Activated T-cell treated with anti-CD3 and anti-CD28 coated beads, Interleukin-2, amount 50 U/mL, for 72 hours (primary cell): ENCODE measurements around the gene SINHCAF. TPM values are rescaled to one million over a fixed set of nuclear protein-coding genes. Genes with fewer than 3 reads are reported as not detected.

Experiments used
- ATAC-seq, 2 donors: fragments of 150-1000 bp; cut with Tn5 transposase; replicated peaks in 1 of 2; 2 replicates each; pipeline ENCODE4 v1.10.0; 2021; ENCODE audit warnings: moderate library complexity in 2 of 2, mild to moderate bottlenecking in 1 of 2
- DNase-seq, 2 donors: peaks; one replicate each; pipeline ENCODE4 v3.0.0; 2021 to 2022; ENCODE audit warnings: mixed read lengths in 1 of 2
- H3K27ac Mint-ChIP-seq: one replicate; pipeline ENCODE4 v1.8.0; 2022; ENCODE audit warnings: mild to moderate bottlenecking, moderate library complexity, mixed read lengths
- H3K27me3 Mint-ChIP-seq: one replicate; pipeline ENCODE4 v1.8.0; 2022; ENCODE audit warnings: low read depth, mixed read lengths
- H3K36me3 Mint-ChIP-seq, 2 donors: one replicate each; pipeline ENCODE4 v1.8.0; 2022; ENCODE audit warnings: mixed read lengths in 2 of 2, mild to moderate bottlenecking in 1 of 2; ENCODE audit not compliant: insufficient read depth in 2 of 2
- H3K4me1 Mint-ChIP-seq: one replicate; pipeline ENCODE4 v1.8.0; 2022; ENCODE audit warnings: low read depth, mixed read lengths
- H3K4me3 Mint-ChIP-seq, 2 donors: one replicate each; pipeline ENCODE4 v1.8.0; 2022; ENCODE audit warnings: mild to moderate bottlenecking in 2 of 2, mixed read lengths in 2 of 2, moderate library complexity in 2 of 2
- H3K9me3 Mint-ChIP-seq, 2 donors: one replicate each; pipeline ENCODE4 v1.8.0; 2022; ENCODE audit warnings: mixed read lengths in 2 of 2
- total RNA-seq, 2 donors: library from RNA; stranded (reverse); gene quantifications; one replicate each; pipeline ENCODE4 v1.2.3, GENCODE V29; 2022

SINHCAF gene
- total RNA-seq, 2 donors from 2014 or later = 189 to 216 TPM

GRCh38 chr12:31355747-31356107 lies 29.8 kb upstream of the SINHCAF start:
- Mint-ChIP-seq H3K36me3 (no peaks in the 10 kb centered on the region), H3K27me3 (no peaks in the 10 kb centered on the region), H3K4me3 (no peak overlapping the region), H3K27ac (no peak overlapping the region), H3K4me1 (no peaks in the 10 kb centered on the region), H3K9me3 (no peaks in the 10 kb centered on the region)
- DNase-seq = no peak
- ATAC-seq = no peak

- H3K36me3 Mint-ChIP-seq = no peaks in the 10 kb centered on the region
- no peak overlapping the region for H3K27ac Mint-ChIP-seq
- no peak overlapping the region for H3K4me3 Mint-ChIP-seq
- DNase-seq (no peak), ATAC-seq (no peak)
- H3K27me3 Mint-ChIP-seq = peaks cover 5% of the 10 kb centered on the region
- H3K9me3 Mint-ChIP-seq = no peaks in the 10 kb centered on the region
- no peaks in the 10 kb centered on the region for H3K4me1 Mint-ChIP-seq
These were observed 28.1 kb upstream of the SINHCAF start for GRCh38 chr12:31353750-31354708.

GRCh38 chr12:31346267-31346666 lies 20.3 kb upstream of the SINHCAF start:
- Mint-ChIP-seq H3K4me1 (no peaks in the 10 kb centered on the region), H3K4me3 (no peak overlapping the region), H3K36me3 (no peaks in the 10 kb centered on the region), H3K9me3 (no peaks in the 10 kb centered on the region), H3K27ac (no peak overlapping the region), H3K27me3 (peaks cover 5% of the 10 kb centered on the region)
- DNase-seq (no peak), ATAC-seq (no peak)

- no peaks in the 10 kb centered on the region for H3K36me3 Mint-ChIP-seq
- no peaks in the 10 kb centered on the region for H3K9me3 Mint-ChIP-seq
- no peak overlapping the region for H3K27ac Mint-ChIP-seq
- H3K4me3 Mint-ChIP-seq = no peak overlapping the region
- no peaks in the 10 kb centered on the region for H3K4me1 Mint-ChIP-seq
- no peak for ATAC-seq
- no peak for DNase-seq
- no peaks in the 10 kb centered on the region for H3K27me3 Mint-ChIP-seq
These were observed 17.2 kb upstream of the SINHCAF start for GRCh38 chr12:31343139-31343538.

GRCh38 chr12:31342286-31342685 lies 16.3 kb upstream of the SINHCAF start:
- H3K27me3 Mint-ChIP-seq = no peaks in the 10 kb centered on the region
- no peak overlapping the region for H3K4me3 Mint-ChIP-seq
- H3K9me3 Mint-ChIP-seq = no peaks in the 10 kb centered on the region
- no peak for DNase-seq
- no peak overlapping the region for H3K27ac Mint-ChIP-seq
- no peaks in the 10 kb centered on the region for H3K4me1 Mint-ChIP-seq
- ATAC-seq = no peak
- H3K36me3 Mint-ChIP-seq = no peaks in the 10 kb centered on the region

- ATAC-seq (no peak), DNase-seq (no peak)
- Mint-ChIP-seq H3K4me1 (no peaks in the 10 kb centered on the region), H3K27ac (no peak overlapping the region), H3K4me3 (no peak overlapping the region), H3K27me3 (no peaks in the 10 kb centered on the region), H3K9me3 (no peaks in the 10 kb centered on the region), H3K36me3 (no peaks in the 10 kb centered on the region)
These were observed 14.1 kb upstream of the SINHCAF start for GRCh38 chr12:31339831-31340622.

GRCh38 chr12:31337952-31338351 lies 12.0 kb upstream of the SINHCAF start:
- H3K36me3 Mint-ChIP-seq = no peaks in the 10 kb centered on the region
- H3K4me3 Mint-ChIP-seq = no peak overlapping the region
- no peaks in the 10 kb centered on the region for H3K9me3 Mint-ChIP-seq
- H3K27me3 Mint-ChIP-seq = no peaks in the 10 kb centered on the region
- no peak for DNase-seq
- no peak overlapping the region for H3K27ac Mint-ChIP-seq
- no peak for ATAC-seq
- no peaks in the 10 kb centered on the region for H3K4me1 Mint-ChIP-seq

- Mint-ChIP-seq H3K9me3 (no peaks in the 10 kb centered on the region), H3K27ac (no peak overlapping the region), H3K4me1 (peaks cover 12% of the 10 kb centered on the region), H3K36me3 (no peaks in the 10 kb centered on the region), H3K27me3 (no peaks in the 10 kb centered on the region), H3K4me3 (no peak overlapping the region)
- ATAC-seq (no peak), DNase-seq (no peak)
These were observed 5.3 kb upstream of the SINHCAF start for GRCh38 chr12:31331242-31331641.

GRCh38 chr12:31326736-31327659 lies 1.0 kb upstream of the SINHCAF start:
- Mint-ChIP-seq H3K4me1 (peaks cover 27% of the 10 kb centered on the region), H3K27ac (no peak overlapping the region), H3K36me3 (peaks cover 10 to 13% of the 10 kb centered on the region in 2 donors), H3K9me3 (no peaks in the 10 kb centered on the region), H3K27me3 (no peaks in the 10 kb centered on the region), H3K4me3 (peak overlapping the region; percentile 92 to 96)
- DNase-seq = no peak
- no peak for ATAC-seq

GRCh38 chr12:31325524-31325875 lies 450 bp downstream of the SINHCAF start:
- H3K27me3 Mint-ChIP-seq = no peaks in the 10 kb centered on the region
- peak overlapping the region; percentile 92 to 96 for H3K4me3 Mint-ChIP-seq
- H3K9me3 Mint-ChIP-seq = no peaks in the 10 kb centered on the region
- peaks cover 42% of the 10 kb centered on the region for H3K4me1 Mint-ChIP-seq
- H3K36me3 Mint-ChIP-seq = peaks cover 10 to 15% of the 10 kb centered on the region in 2 donors
- ATAC-seq (peak in 1 of 2 donors; percentile 6), DNase-seq (peak; percentile 32 to 63)
- H3K27ac Mint-ChIP-seq = peak overlapping the region; percentile 94

- Mint-ChIP-seq H3K9me3 (no peaks in the 10 kb centered on the region), H3K4me3 (peak overlapping the region; percentile 92 to 96), H3K27ac (peak overlapping the region; percentile 92), H3K27me3 (no peaks in the 10 kb centered on the region), H3K4me1 (peaks cover 47% of the 10 kb centered on the region), H3K36me3 (peaks cover 10 to 18% of the 10 kb centered on the region in 2 donors)
- peak; percentile 54 for DNase-seq
- ATAC-seq = peak in 1 of 2 donors; percentile 6
These were observed 966 bp downstream of the SINHCAF start for GRCh38 chr12:31324845-31325523.

- H3K4me1 Mint-ChIP-seq = peaks cover 54% of the 10 kb centered on the region
- H3K9me3 Mint-ChIP-seq = no peaks in the 10 kb centered on the region
- DNase-seq (peak; percentile 81 to 83), ATAC-seq (peak; percentile 59 to 63)
- peaks cover 12 to 20% of the 10 kb centered on the region in 2 donors for H3K36me3 Mint-ChIP-seq
- H3K27me3 Mint-ChIP-seq = no peaks in the 10 kb centered on the region
- H3K27ac Mint-ChIP-seq = peak overlapping the region; percentile 92
- H3K4me3 Mint-ChIP-seq = peak overlapping the region; percentile 92 to 96
These were observed 1.7 kb downstream of the SINHCAF start for GRCh38 chr12:31324116-31324844.
